Measurements from ENCODE around the gene RPS15. TPM values are rescaled to one million over a fixed set of nuclear protein-coding genes. Genes with fewer than 3 reads are reported as not detected.

Gene RPS15
- total and polyA plus RNA-seq, 2 of the 13 experiments (the other 11 are each of a cell fraction or from before 2014, with no cell fraction given): 695 to 1,411 TPM

DNA sequence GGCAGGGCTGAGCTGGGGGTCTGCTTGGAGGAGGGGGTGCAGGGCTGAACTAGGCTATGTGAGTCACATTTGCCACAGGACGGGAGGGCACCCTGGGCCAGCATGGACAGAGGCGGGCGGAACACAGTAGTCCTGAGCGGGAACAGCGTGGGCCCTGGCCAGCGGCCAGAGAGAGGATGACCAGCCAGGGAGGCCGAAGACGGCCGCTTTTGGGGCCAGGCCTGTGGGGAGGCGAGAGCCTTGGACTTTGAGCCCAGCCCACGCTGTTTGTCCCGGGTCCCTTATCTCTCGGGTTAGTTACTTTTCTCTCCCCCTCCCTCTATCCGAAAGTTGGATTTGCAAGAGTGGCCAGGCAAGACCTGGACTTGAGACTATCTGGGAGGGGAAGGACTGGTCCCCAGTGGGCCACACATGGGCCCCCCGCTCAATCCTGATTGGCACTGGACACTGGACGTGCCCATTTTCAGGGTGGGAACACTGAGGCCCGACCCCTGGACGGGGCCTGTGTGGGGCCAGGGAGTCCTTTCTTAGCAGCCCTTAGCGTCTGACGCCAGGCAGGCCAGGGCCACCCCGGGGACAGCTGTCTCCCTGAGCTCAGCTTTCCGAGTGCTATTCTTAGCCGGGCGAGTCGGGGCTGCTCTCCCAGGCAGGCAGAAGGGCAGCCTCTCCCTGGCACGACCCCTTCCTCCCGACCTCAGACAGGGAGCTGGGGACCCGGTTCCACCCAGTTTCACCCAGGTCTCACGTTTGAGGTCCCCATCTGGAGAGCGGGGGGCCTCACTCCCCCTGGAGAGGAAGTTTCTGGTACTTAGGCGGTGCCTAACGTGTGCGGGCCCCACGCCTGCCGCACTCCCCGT, 37.7 kb upstream of the RPS15 start (continued):
- TF ChIP-seq SP1 (IDR thresholded peaks at IDR 0.05) (no peak), SP1 (CRISPR knock-in tag; IDR thresholded peaks at IDR 0.05) (peak; percentile 61), ZFP91 (CRISPR knock-in tag; IDR thresholded peaks at IDR 0.05; ENCODE audit: borderline replicate concordance) (peak; percentile 84; the same call in 1 of the 2 replicates), ZNF687 (CRISPR knock-in tag; IDR thresholded peaks at IDR 0.05) (peak; percentile 82), ELF1 (CRISPR knock-in tag; IDR thresholded peaks at IDR 0.05) (no peak), USF2 (IDR thresholded peaks at IDR 0.05; ENCODE audit: low read depth, low read length) (no peak), USF2 (CRISPR knock-in tag; IDR thresholded peaks at IDR 0.05; ENCODE audit: borderline replicate concordance) (no peak; the same call in 1 of the 2 replicates), MAFK (conservative IDR thresholded peaks at IDR 0.05 in 1 of 2, IDR thresholded peaks at IDR 0.05 in 1 of 2; ENCODE audit: low read length in 2 of 2) (no peak), ZNF816 (CRISPR knock-in tag; IDR thresholded peaks at IDR 0.05; ENCODE audit: borderline replicate concordance) (0 out of 2 replicates have a peak, but pooled peaks have one; percentile 65), SSRP1 (CRISPR knock-in tag; IDR thresholded peaks at IDR 0.05) (no peak), ZKSCAN1 (IDR thresholded peaks at IDR 0.05; ENCODE audit: low read length) (no peak), GABPB1 (CRISPR knock-in tag; IDR thresholded peaks at IDR 0.05) (peak; percentile 34; the same call in 1 of the 2 replicates), SMAD1 (CRISPR knock-in tag; IDR thresholded peaks at IDR 0.05; ENCODE audit: borderline replicate concordance, low read depth) (no peak), TBX3 (IDR thresholded peaks at IDR 0.05; ENCODE audit: borderline replicate concordance) (no peak), ZMAT3 (CRISPR knock-in tag; conservative IDR thresholded peaks at IDR 0.05) (no peak), ZBTB46 (CRISPR knock-in tag; IDR thresholded peaks at IDR 0.05; ENCODE audit: borderline replicate concordance) (no peak), SETDB1 (CRISPR knock-in tag; IDR thresholded peaks at IDR 0.05; ENCODE audit: borderline replicate concordance) (no peak), CREB1 (IDR thresholded peaks at IDR 0.05) (no peak), CREB1 (CRISPR knock-in tag; IDR thresholded peaks at IDR 0.05) (no peak)
- TF ChIP-seq, protein P1, sequence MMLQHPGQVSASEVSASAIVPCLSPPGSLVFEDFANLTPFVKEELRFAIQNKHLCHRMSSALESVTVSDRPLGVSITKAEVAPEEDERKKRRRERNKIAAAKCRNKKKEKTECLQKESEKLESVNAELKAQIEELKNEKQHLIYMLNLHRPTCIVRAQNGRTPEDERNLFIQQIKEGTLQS (CRISPR knock-in tag; IDR thresholded peaks at IDR 0.05): peak; percentile 9; the same call in 1 of the 2 replicates
